Measurements from ENCODE around the gene POU2AF1.

- TF ChIP-seq CTCF (IDR thresholded peaks at IDR 0.05) = no peak
- no peak for TF ChIP-seq POLR2AphosphoS5 (IDR thresholded peaks at IDR 0.05; ENCODE audit: insufficient read depth in 1 of 2, low read depth in 1 of 2)
These were observed 30.0 kb upstream of the POU2AF1 start for GRCh38 chr11:111408789-111409727.

Data from vagina (tissue), 2 donors.